H1 (cell line): Measurements from ENCODE around the gene HSDL2.

Source experiments
- EP300 ChIP-seq, 2 experiments: IDR thresholded peaks; 1 replicate in 1 of 2; 2 replicates in 1 of 2; pipeline ENCODE4 v1.6.1; 2011 to 2012; ENCODE audit warnings: low read depth in 2 of 2, low read length in 2 of 2, mild to moderate bottlenecking in 2 of 2, borderline replicate concordance in 1 of 2, inconsistent platforms in 1 of 2, moderate library complexity in 1 of 2
- GTF2F1 ChIP-seq: IDR thresholded peaks from 2 replicates; pipeline ENCODE4 v1.6.1; 2012; ENCODE audit warnings: low read depth, low read length, improper control_type of control experiment, borderline replicate concordance
- POLR2A ChIP-seq, 2 experiments: IDR thresholded peaks; 1 replicate in 1 of 2; 2 replicates in 1 of 2; pipeline ENCODE4 v1.6.1; 2011; ENCODE audit warnings: low read depth in 2 of 2, low read length in 2 of 2, mild to moderate bottlenecking in 2 of 2; ENCODE audit errors: control extremely low read depth in 1 of 2
- RAD21 ChIP-seq, 2 experiments: IDR thresholded peaks in 1 of 2; conservative IDR thresholded peaks in 1 of 2; 2 replicates each; pipeline ENCODE4 v1.6.1; 2011; ENCODE audit warnings: low read depth in 2 of 2, low read length in 2 of 2, improper control_type of control experiment in 1 of 2, inconsistent platforms in 1 of 2, mild to moderate bottlenecking in 1 of 2, moderate library complexity in 1 of 2
- RFX5 ChIP-seq: IDR thresholded peaks from 2 replicates; pipeline ENCODE4 v1.6.1; 2011; ENCODE audit warnings: low read depth, low read length, improper control_type of control experiment, borderline replicate concordance
- SUZ12 ChIP-seq: fragments of 200-600 bp; sonication (generic); IDR thresholded peaks from 2 replicates; pipeline ENCODE4 v1.6.1; 2012; ENCODE audit warnings: mild to moderate bottlenecking, inconsistent platforms, low read length, moderate library complexity, mixed read lengths
- TF ChIP-seq, protein P1 (sequence below), 3 experiments: IDR thresholded peaks; 1 replicate in 2 of 3; 2 replicates in 1 of 3; pipeline versions ENCODE4 v1.5.1 to v1.6.1; 2011; ENCODE audit warnings: low read length in 3 of 3, mild to moderate bottlenecking in 3 of 3, inconsistent platforms in 2 of 3, low read depth in 1 of 3, moderate library complexity in 1 of 3; ENCODE audit not compliant: insufficient read depth in 1 of 3; ENCODE audit errors: control extremely low read depth in 1 of 3

DNA sequence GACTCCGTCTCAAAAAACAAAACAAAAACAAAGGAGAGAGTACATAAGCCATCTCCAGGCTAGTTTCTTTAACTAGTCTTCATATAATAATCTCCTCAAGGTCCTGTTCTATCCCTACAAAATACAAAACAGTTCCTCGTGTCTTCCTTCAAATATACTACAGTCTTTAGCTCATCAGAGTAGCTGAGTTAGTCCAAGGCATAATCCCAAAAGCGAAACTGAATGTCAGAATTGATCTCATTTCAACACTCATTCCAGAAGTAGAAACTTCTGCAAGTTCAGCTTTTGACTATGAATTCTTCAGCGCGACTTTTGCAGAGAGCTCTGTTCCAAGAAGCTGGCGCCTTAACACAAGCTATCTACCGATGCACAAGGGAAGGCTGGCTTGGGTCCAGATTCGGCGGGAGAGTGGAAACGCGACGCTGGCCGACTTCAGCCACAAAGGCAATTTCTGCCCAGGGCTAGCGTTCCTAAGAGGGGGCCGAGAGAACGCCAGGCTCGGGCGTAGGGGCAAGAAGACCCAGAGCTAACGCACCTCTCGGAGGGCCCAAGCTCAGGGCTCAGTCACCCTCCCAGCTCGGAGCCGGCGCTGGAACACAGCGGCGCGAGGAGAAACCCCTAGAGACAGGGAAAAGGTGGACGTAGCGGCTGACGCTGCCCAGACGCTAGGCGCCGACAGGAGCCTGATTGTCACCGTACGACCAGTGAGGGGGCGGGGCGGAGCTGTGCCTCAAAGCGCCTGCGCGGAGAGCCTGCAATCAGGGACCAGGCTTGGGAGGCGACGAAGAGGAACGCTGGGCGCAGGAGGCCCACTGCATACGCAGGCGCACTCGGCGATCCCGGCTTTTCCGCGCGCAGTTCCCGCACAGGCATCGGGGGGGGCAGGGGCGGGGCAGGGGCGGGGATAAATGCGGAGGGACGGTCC lies 469 bp upstream of the HSDL2 start:
- TF ChIP-seq, protein P1, sequence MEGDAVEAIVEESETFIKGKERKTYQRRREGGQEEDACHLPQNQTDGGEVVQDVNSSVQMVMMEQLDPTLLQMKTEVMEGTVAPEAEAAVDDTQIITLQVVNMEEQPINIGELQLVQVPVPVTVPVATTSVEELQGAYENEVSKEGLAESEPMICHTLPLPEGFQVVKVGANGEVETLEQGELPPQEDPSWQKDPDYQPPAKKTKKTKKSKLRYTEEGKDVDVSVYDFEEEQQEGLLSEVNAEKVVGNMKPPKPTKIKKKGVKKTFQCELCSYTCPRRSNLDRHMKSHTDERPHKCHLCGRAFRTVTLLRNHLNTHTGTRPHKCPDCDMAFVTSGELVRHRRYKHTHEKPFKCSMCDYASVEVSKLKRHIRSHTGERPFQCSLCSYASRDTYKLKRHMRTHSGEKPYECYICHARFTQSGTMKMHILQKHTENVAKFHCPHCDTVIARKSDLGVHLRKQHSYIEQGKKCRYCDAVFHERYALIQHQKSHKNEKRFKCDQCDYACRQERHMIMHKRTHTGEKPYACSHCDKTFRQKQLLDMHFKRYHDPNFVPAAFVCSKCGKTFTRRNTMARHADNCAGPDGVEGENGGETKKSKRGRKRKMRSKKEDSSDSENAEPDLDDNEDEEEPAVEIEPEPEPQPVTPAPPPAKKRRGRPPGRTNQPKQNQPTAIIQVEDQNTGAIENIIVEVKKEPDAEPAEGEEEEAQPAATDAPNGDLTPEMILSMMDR (IDR thresholded peaks at IDR 0.05; ENCODE audit: control extremely low read depth in 1 of 3, insufficient read depth in 1 of 3, low read depth in 1 of 3, low read length in 3 of 3) = peak in 1 of 3 experiments; percentile 1; a peak in 1 of 4 replicates
- no peak for TF ChIP-seq GTF2F1
- TF ChIP-seq POLR2A (IDR thresholded peaks at IDR 0.05; ENCODE audit: control extremely low read depth in 1 of 2, low read depth in 2 of 2, low read length in 2 of 2) = peak; percentile 79 to 89
- no peak for TF ChIP-seq SUZ12
- no peak for TF ChIP-seq RFX5
- TF ChIP-seq RAD21 (IDR thresholded peaks at IDR 0.05 in 1 of 2, conservative IDR thresholded peaks at IDR 0.05 in 1 of 2; ENCODE audit: low read depth in 2 of 2, low read length in 2 of 2) = no peak; a peak in 1 of 4 replicates
- no peak for TF ChIP-seq EP300 (IDR thresholded peaks at IDR 0.05; ENCODE audit: borderline replicate concordance in 1 of 2, low read depth in 2 of 2, low read length in 2 of 2)
